ENCODE data around the gene DHX58.

DHX58 gene

DNA sequence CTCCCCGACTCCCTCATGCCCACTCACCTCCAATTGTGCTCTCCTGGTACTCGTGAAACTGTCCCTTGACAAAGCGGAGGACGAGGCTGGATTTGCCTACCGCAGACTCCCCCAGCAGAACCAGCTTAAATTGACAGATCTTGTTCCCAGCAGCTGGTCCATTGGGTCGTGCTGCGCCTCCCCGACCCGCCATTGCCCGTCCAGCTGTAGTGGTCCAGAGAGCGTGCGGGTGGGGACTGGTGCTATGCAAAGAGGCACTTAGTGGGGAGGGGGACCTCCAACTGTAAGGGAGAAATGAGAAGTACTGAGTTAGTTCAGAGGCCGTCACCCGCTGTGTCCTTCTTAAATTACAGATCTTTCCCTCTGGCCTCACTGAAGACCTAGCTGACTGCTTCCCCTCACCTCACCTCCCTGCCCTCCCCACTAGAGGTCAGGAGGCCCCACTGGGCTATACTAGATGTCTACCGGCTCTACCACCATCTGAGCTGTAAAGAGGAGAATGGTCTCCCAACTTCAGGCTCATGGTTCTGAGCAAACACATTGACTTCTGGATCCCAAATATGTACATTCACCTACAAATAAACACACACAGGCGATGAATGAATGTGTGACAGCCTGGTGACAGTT is 17.9 kb upstream of the DHX58 start:
- Histone ChIP-seq H3K36me3 (ENCODE audit: control insufficient read depth in 2 of 2, insufficient read depth in 2 of 2, low read length in 2 of 2) (peaks cover 47 to 50% of the 10 kb centered on the region in 2 donors), H3K27me3 (ENCODE audit: control insufficient read depth in 2 of 2, insufficient read depth in 2 of 2, low read length in 2 of 2) (no peaks in the 10 kb centered on the region), H3K9ac (ENCODE audit: low read depth in 1 of 2, low read length in 2 of 2) (no peak overlapping the region), H3K9me3 (ENCODE audit: control insufficient read depth in 2 of 2, low read length in 2 of 2) (no peaks in the 10 kb centered on the region), H3K4me1 (ENCODE audit: control insufficient read depth in 2 of 2, insufficient read depth in 2 of 2, low read length in 2 of 2) (peaks cover 34 to 35% of the 10 kb centered on the region in 2 donors), H3K4me3 (ENCODE audit: low read length in 2 of 2) (no peak overlapping the region), H3K27ac (ENCODE audit: low read depth in 2 of 2, low read length in 2 of 2) (peak overlapping the region; percentile 43 to 95)

- Histone ChIP-seq H3K4me3 (ENCODE audit: low read length in 2 of 2) (no peak overlapping the region), H3K27me3 (ENCODE audit: control insufficient read depth in 2 of 2, insufficient read depth in 2 of 2, low read length in 2 of 2) (no peaks in the 10 kb centered on the region), H3K4me1 (ENCODE audit: control insufficient read depth in 2 of 2, insufficient read depth in 2 of 2, low read length in 2 of 2) (peaks cover 24% of the 10 kb centered on the region in 2 donors), H3K9me3 (ENCODE audit: control insufficient read depth in 2 of 2, low read length in 2 of 2) (no peaks in the 10 kb centered on the region), H3K9ac (ENCODE audit: low read depth in 1 of 2, low read length in 2 of 2) (no peak overlapping the region), H3K27ac (ENCODE audit: low read depth in 2 of 2, low read length in 2 of 2) (peak overlapping the region; percentile 43 to 95), H3K36me3 (ENCODE audit: control insufficient read depth in 2 of 2, insufficient read depth in 2 of 2, low read length in 2 of 2) (peaks cover 52 to 55% of the 10 kb centered on the region in 2 donors)
These were observed 16.8 kb upstream of the DHX58 start for GRCh38 chr17:42129109-42129837.

DNA sequence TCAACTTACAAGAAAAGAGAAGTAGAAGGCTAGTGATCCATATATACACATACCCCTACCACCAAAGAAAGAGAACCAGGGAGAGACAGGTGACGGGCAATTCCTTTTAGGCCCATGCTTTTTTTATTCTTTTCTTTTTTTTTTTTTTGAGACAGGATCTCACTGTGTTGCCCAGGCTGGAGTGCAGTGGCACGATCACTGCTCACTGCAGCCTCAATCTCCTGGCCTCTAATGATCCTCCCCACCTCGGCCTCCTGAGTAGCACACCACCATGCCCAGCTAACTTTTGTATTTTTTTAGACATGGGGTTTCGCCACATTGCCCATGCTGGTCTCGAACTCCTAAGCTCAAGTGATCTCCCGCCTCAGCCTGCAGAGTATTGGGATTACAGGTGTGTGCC is 14.9 kb upstream of the DHX58 start:
- Histone ChIP-seq H3K9ac (ENCODE audit: low read depth in 1 of 2, low read length in 2 of 2) (no peak overlapping the region), H3K9me3 (ENCODE audit: control insufficient read depth in 2 of 2, low read length in 2 of 2) (no peaks in the 10 kb centered on the region), H3K27me3 (ENCODE audit: control insufficient read depth in 2 of 2, insufficient read depth in 2 of 2, low read length in 2 of 2) (no peaks in the 10 kb centered on the region), H3K4me1 (ENCODE audit: control insufficient read depth in 2 of 2, insufficient read depth in 2 of 2, low read length in 2 of 2) (peaks cover 10 to 13% of the 10 kb centered on the region in 2 donors), H3K36me3 (ENCODE audit: control insufficient read depth in 2 of 2, insufficient read depth in 2 of 2, low read length in 2 of 2) (peaks cover 52 to 55% of the 10 kb centered on the region in 2 donors), H3K4me3 (ENCODE audit: low read length in 2 of 2) (no peak overlapping the region), H3K27ac (ENCODE audit: low read depth in 2 of 2, low read length in 2 of 2) (no peak overlapping the region)

- Histone ChIP-seq H3K9me3 (ENCODE audit: control insufficient read depth in 2 of 2, low read length in 2 of 2) (no peaks in the 10 kb centered on the region), H3K27me3 (ENCODE audit: control insufficient read depth in 2 of 2, insufficient read depth in 2 of 2, low read length in 2 of 2) (no peaks in the 10 kb centered on the region), H3K27ac (ENCODE audit: low read depth in 2 of 2, low read length in 2 of 2) (no peak overlapping the region), H3K9ac (ENCODE audit: low read depth in 1 of 2, low read length in 2 of 2) (no peak overlapping the region), H3K36me3 (ENCODE audit: control insufficient read depth in 2 of 2, insufficient read depth in 2 of 2, low read length in 2 of 2) (peaks cover 52 to 55% of the 10 kb centered on the region in 2 donors), H3K4me1 (ENCODE audit: control insufficient read depth in 2 of 2, insufficient read depth in 2 of 2, low read length in 2 of 2) (peaks cover 11 to 14% of the 10 kb centered on the region in 2 donors), H3K4me3 (ENCODE audit: low read length in 2 of 2) (no peak overlapping the region)
These were observed 14.3 kb upstream of the DHX58 start for GRCh38 chr17:42126836-42127235.

DNA sequence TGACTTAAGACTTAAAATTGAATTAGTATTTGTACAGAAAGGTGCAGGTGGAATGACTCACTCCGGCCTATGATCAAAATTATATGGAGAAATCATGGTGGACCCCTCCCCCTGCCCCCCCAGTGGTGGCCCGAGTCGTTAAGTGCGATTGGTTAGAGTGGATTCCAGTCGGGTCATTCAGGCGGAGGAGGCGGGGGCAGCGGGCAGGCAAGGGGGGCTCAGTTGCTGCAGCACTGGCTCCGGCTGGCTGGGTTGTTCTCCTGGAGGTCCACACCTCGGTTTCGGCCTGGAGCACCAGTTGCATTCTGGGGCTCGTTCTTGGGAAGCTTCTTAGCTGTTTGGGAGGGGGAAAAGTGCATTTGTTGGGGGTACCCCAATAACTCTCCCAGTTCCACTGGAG is 13.1 kb upstream of the DHX58 start:
- no peak overlapping the region for H3K27ac ChIP-seq (ENCODE audit: low read depth in 2 of 2, low read length in 2 of 2)
- no peak overlapping the region for H3K4me3 ChIP-seq (ENCODE audit: low read length in 2 of 2)
- peaks cover 17 to 18% of the 10 kb centered on the region in 2 donors for H3K4me1 ChIP-seq (ENCODE audit: control insufficient read depth in 2 of 2, insufficient read depth in 2 of 2, low read length in 2 of 2)
- H3K27me3 ChIP-seq (ENCODE audit: control insufficient read depth in 2 of 2, insufficient read depth in 2 of 2, low read length in 2 of 2), result no peaks in the 10 kb centered on the region
- no peak overlapping the region for H3K9ac ChIP-seq (ENCODE audit: low read depth in 1 of 2, low read length in 2 of 2)
- H3K9me3 ChIP-seq (ENCODE audit: control insufficient read depth in 2 of 2, low read length in 2 of 2), result no peaks in the 10 kb centered on the region
- H3K36me3 ChIP-seq (ENCODE audit: control insufficient read depth in 2 of 2, insufficient read depth in 2 of 2, low read length in 2 of 2), result peaks cover 51 to 52% of the 10 kb centered on the region in 2 donors

- no peak overlapping the region for H3K4me3 ChIP-seq (ENCODE audit: low read length in 2 of 2)
- peaks cover 38 to 39% of the 10 kb centered on the region in 2 donors for H3K36me3 ChIP-seq (ENCODE audit: control insufficient read depth in 2 of 2, insufficient read depth in 2 of 2, low read length in 2 of 2)
- H3K9me3 ChIP-seq (ENCODE audit: control insufficient read depth in 2 of 2, low read length in 2 of 2), result no peaks in the 10 kb centered on the region
- no peak overlapping the region for H3K27ac ChIP-seq (ENCODE audit: low read depth in 2 of 2, low read length in 2 of 2)
- peaks cover 18% of the 10 kb centered on the region in 2 donors for H3K4me1 ChIP-seq (ENCODE audit: control insufficient read depth in 2 of 2, insufficient read depth in 2 of 2, low read length in 2 of 2)
- no peak overlapping the region for H3K9ac ChIP-seq (ENCODE audit: low read depth in 1 of 2, low read length in 2 of 2)
- no peaks in the 10 kb centered on the region for H3K27me3 ChIP-seq (ENCODE audit: control insufficient read depth in 2 of 2, insufficient read depth in 2 of 2, low read length in 2 of 2)
These were observed 11.7 kb upstream of the DHX58 start for GRCh38 chr17:42124256-42124655.

- Histone ChIP-seq H3K9ac (ENCODE audit: low read depth in 1 of 2, low read length in 2 of 2) (peak within 1 kb of the TSS; percentile 41 to 66), H3K27ac (ENCODE audit: low read depth in 2 of 2, low read length in 2 of 2) (peak within 1 kb of the TSS; percentile 70 to 81), H3K36me3 (ENCODE audit: control insufficient read depth in 2 of 2, insufficient read depth in 2 of 2, low read length in 2 of 2) (peaks cover 22 to 29% of the 10 kb centered on the region in 2 donors), H3K9me3 (ENCODE audit: control insufficient read depth in 2 of 2, low read length in 2 of 2) (no peaks in the 10 kb centered on the region), H3K4me3 (ENCODE audit: low read length in 2 of 2) (peak within 1 kb of the TSS; percentile 55 to 60), H3K27me3 (ENCODE audit: control insufficient read depth in 2 of 2, insufficient read depth in 2 of 2, low read length in 2 of 2) (no peaks in the 10 kb centered on the region), H3K4me1 (ENCODE audit: control insufficient read depth in 2 of 2, insufficient read depth in 2 of 2, low read length in 2 of 2) (peaks cover 18% of the 10 kb centered on the region in 2 donors)
These were observed 10.1 kb upstream of the DHX58 start, which contains the start of gene HSPB9 for GRCh38 chr17:42122371-42123303. TSS of gene HSPB9 (plus strand) at chr17:42122804. CDS start at chr17:42122851, 47 bp downstream.

DNA sequence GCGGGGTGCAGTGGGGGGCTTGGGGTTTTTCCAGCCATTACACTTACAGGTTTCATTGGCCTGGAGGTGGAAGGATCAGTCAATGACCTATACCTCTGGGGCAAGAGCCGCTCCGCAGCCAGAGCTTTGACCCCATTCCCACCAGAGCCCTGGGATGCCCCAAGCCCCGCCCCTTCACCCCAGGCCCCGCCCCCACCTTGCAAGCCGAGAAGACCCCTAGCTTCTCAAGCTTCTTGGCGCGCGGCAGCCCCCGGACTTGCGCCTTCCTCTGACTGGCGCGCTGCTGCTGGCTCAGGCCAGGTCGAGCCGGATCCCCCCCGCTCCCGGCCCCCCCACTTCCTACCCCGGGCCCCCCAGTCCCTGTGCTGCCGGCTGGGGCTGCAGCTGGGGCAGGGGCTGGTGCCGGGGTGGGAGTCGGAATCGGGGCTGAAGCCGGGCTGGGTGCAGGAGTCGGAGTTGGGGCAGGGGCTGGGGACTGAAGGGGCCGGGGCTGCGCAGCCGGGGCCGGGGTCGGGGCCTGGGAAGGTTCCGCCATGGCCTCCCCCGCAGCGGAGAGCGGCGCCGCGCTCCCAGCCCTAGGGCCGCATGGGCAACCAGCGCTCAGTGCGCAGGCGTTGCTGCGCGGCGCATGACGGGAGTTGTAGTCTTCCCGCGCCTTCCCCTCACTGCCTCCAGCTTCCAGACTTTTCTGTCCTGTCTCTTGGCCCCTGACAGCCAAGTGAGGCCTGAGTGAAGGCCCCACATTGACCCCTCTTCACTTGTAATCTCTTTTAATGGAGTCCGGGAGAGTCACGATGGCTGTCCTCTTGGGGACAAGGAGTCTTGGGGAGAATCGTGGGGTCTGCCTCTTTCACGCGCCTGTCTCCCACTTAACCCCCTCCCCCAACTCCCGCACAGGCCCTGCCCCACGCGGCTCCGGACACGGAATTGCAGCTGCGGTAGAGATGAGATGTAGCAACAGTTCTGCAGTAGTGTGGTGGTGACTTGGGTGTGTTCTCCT is 8.6 kb upstream of the DHX58 start, which contains the start of gene KAT2A:
KAT2A (minus strand) TSS at position 598 of the 1,000 bp plus-strand sequence; CDS start at position 535, 63 bp downstream.
- Histone ChIP-seq H3K27me3 (ENCODE audit: control insufficient read depth in 2 of 2, insufficient read depth in 2 of 2, low read length in 2 of 2) (no peaks in the 10 kb centered on the region), H3K9me3 (ENCODE audit: control insufficient read depth in 2 of 2, low read length in 2 of 2) (no peaks in the 10 kb centered on the region), H3K9ac (ENCODE audit: low read depth in 1 of 2, low read length in 2 of 2) (peak within 1 kb of the TSS; percentile 41 to 66), H3K27ac (ENCODE audit: low read depth in 2 of 2, low read length in 2 of 2) (peak within 1 kb of the TSS; percentile 70 to 81), H3K36me3 (ENCODE audit: control insufficient read depth in 2 of 2, insufficient read depth in 2 of 2, low read length in 2 of 2) (peaks cover 13 to 18% of the 10 kb centered on the region in 2 donors), H3K4me3 (ENCODE audit: low read length in 2 of 2) (peak within 1 kb of the TSS; percentile 48 to 55), H3K4me1 (ENCODE audit: control insufficient read depth in 2 of 2, insufficient read depth in 2 of 2, low read length in 2 of 2) (peaks cover 18 to 23% of the 10 kb centered on the region in 2 donors)
